Germinal center (tissue), 1 donor: ENCODE data around the gene PSMD1.

Experiments used
- DNase-seq: peaks from one replicate; pipeline ENCODE4 v3.0.0; 2012; ENCODE audit warnings: mixed read lengths, low spot score

PSMD1 gene

DNA sequence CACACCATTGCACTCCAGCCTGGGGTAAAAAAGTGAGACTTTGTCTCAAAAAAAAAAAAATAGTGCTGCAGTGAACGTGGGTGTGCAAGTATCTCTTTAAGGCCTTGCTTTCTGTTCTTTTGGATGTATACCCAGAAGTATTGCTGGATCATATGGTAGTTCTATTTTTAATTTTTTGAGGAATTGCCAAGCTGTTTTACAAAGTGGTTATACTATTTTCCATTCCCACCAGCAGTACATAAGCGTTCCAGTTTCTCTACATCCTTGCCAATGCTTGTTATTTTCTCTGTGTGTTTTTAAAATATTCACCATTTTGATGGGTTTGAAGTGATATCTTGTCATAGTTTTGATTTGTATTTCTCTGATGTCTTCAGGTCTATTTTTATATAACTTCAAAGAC lies 154.8 kb downstream of the PSMD1 start:
- DNase-seq = no peak

DNA sequence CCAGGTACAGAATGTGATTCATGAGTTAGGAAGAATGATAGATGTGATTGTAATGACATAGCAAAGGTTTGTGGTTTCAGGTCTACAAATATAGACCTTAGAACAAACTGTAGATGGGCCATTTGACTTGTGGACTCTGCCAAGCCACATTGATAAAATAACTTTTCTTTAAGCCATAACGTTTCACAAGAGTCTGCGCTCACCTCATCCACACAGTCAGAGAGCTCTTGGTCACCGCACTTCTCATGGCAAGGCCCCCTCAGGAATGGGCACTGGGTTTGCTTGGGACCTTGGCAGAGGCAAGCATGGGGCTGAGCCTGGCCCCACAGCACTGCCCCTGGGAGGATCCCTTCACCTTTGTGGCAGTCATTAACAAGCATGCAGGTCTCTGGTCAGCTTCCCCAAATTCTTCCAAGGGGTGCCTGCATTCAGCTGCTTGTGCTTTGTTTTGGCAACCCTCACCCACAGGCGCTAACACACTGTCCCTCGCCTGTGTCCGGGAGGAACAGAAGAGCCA lies 155.7 kb downstream of the PSMD1 start:
- DNase-seq = no peak

DNA sequence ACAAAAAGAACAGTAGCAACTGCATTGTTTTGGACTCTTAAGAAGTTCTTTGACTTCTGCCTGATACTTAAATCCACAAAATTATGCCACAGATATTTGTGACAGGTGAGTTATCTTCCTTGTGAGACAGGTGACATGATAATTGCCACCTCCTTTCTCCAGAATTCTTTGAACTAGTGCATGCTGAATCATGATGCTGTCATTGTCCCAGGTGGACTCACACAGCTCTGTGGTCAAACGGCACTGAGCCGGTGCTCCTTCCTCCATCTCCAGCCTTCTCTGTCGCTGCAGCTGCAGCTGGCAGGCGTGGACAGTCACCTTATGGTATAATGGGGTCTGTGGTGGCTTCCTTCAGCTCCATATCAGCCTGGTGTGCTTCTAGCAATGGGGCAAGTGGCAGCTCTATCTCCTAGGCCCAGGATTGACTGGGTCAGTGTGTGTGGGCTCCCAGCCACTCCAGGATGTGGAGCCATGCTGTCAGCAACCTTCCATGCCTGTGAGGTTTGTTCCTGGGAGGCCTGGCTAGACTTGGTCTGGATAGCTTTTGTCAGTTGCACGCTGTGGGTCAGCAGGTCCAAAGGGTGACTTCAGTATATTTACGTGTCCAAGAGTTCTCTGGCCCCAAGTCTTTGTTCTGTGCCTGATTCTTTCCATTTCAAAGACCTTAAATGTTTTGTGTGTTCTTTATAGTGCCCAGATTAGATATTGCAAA lies 157.4 kb downstream of the PSMD1 start:
- DNase-seq = no peak

DNA sequence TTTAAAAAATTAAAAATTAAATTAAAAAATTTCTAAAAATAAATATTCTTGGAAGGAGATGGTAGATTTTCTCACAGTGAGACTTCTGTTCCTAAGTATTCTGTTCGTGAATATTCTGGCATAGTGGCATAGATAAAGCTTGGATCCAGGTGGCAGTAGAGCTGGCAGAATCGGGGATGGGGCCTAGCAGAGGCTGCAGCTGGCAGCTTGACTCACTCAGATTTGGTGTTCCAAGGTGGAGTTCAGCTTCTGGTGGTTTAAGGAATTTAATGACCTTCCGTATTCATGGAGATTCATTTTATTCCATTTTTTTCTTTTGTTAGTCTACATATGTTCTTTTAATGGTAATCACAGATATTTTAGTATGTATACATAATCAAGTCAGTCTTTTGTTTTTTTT lies 161.7 kb downstream of the PSMD1 start:
- no peak for DNase-seq

DNA sequence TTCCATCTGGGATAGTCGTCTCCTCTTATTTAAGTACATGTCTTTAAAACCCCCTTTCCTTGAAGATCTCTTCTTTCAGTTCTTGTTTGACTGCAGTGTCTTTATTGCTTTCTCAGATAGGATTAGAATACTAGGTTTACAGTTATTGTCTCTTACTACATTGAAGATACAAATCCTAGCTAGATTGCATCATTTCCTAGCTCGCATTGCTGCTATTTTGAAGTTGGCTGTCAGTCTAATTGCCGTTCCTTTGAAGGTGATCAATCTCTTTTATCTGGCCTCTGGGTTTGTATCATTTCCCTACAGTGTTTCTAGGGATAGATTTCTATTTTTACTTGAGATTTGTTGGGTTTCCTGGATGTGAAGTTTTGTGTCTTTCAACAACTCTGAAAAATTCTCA lies 162.6 kb downstream of the PSMD1 start:
- DNase-seq = no peak

DNA sequence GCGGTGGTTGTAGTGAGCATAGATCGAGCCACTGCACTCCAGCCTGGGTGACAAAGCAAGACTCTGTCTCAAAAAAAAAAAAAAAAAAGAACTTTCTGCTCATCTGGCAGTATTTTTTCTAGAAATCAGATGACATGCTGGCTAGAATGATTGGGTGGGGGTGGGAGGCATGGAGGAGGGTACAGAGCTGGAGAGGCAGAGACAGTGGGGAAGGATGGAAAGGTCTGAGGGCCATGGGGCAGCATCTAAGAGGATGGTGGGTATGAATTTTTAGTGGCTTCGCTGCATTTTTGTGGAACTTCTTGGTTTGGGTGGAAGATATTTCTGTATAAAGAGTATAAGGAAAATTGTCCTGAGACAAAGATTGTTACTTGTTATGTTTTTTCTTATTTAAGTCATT lies 165.1 kb downstream of the PSMD1 start:
- DNase-seq = no peak
